H9 (cell line): ENCODE results near the gene CTAGE1. TPM values are rescaled to one million over a fixed set of nuclear protein-coding genes. Genes with fewer than 3 reads are reported as not detected.

Experiments used
- DNase-seq: peaks from one replicate; pipeline ENCODE4 v3.0.0-alpha.2; 2017
- H2AFZ ChIP-seq: one replicate; pipeline ENCODE4 v1.6.1; 2013; ENCODE audit warnings: mild to moderate bottlenecking, low read length, control low read depth, moderate library complexity
- H2AK5ac ChIP-seq: 2 replicates; pipeline ENCODE4 v1.6.1; 2013; ENCODE audit warnings: low read length, control low read depth, mixed read lengths; ENCODE audit not compliant: insufficient read length
- H2BK120ac ChIP-seq: one replicate; pipeline ENCODE4 v1.6.1; 2013; ENCODE audit warnings: low read depth, mild to moderate bottlenecking, low read length, control low read depth, inconsistent platforms; ENCODE audit not compliant: poor library complexity, severe bottlenecking
- H2BK12ac ChIP-seq: 2 replicates; pipeline ENCODE4 v1.6.1; 2013; ENCODE audit warnings: low read length, control low read depth, mixed read lengths, low read depth; ENCODE audit not compliant: insufficient read length
- H2BK15ac ChIP-seq: 2 replicates; pipeline ENCODE4 v1.6.1; 2013; ENCODE audit warnings: low read depth, low read length, control low read depth
- H2BK20ac ChIP-seq: one replicate; pipeline ENCODE4 v1.6.1; 2013; ENCODE audit warnings: low read depth, mild to moderate bottlenecking, low read length, control low read depth, inconsistent platforms; ENCODE audit not compliant: poor library complexity, severe bottlenecking
- H2BK5ac ChIP-seq: 2 replicates; pipeline ENCODE4 v1.6.1; 2013; ENCODE audit warnings: low read length, control low read depth, mixed read lengths; ENCODE audit not compliant: insufficient read length
- H3K14ac ChIP-seq: 2 replicates; pipeline ENCODE4 v1.6.1; 2013; ENCODE audit warnings: low read length, control low read depth; ENCODE audit not compliant: insufficient read depth
- H3K18ac ChIP-seq: 2 replicates; pipeline ENCODE4 v1.6.1; 2013; ENCODE audit warnings: low read depth, mild to moderate bottlenecking, mixed read lengths, low read length, control low read depth; ENCODE audit not compliant: insufficient read length
- H3K23ac ChIP-seq: 2 replicates; pipeline ENCODE4 v1.6.1; 2013; ENCODE audit warnings: low read length, control low read depth, mixed read lengths, low read depth; ENCODE audit not compliant: insufficient read length
- H3K23me2 ChIP-seq: 2 replicates; pipeline ENCODE4 v1.6.1; 2013; ENCODE audit warnings: low read depth, mild to moderate bottlenecking, mixed read lengths, low read length, control low read depth; ENCODE audit not compliant: insufficient read length, poor library complexity, severe bottlenecking
- H3K27ac ChIP-seq: 2 replicates; pipeline ENCODE4 v1.5.1; 2013; ENCODE audit warnings: low read length, control low read depth, mixed read lengths, low read depth; ENCODE audit not compliant: insufficient read length
- H3K27me3 ChIP-seq: 2 replicates; pipeline ENCODE4 v1.6.1; 2013; ENCODE audit warnings: low read length, control low read depth, inconsistent platforms; ENCODE audit not compliant: insufficient read depth
- H3K4ac ChIP-seq: 2 replicates; pipeline ENCODE4 v1.6.1; 2013; ENCODE audit warnings: low read depth, mild to moderate bottlenecking, control low read depth, inconsistent platforms, low read length, moderate library complexity
- H3K4me1 ChIP-seq: 2 replicates; pipeline ENCODE4 v1.6.1; 2013; ENCODE audit warnings: low read length, control low read depth, inconsistent platforms; ENCODE audit not compliant: insufficient read depth
- H3K4me2 ChIP-seq: 2 replicates; pipeline ENCODE4 v1.6.1; 2013; ENCODE audit warnings: low read length, control low read depth, mixed read lengths; ENCODE audit not compliant: insufficient read length, insufficient read depth
- H3K56ac ChIP-seq: 2 replicates; pipeline ENCODE4 v1.6.1; 2013; ENCODE audit warnings: low read depth, mild to moderate bottlenecking, mixed read lengths, low read length, control low read depth; ENCODE audit not compliant: insufficient read length
- H3K79me1 ChIP-seq: 2 replicates; pipeline ENCODE4 v1.6.1; 2013; ENCODE audit warnings: low read depth, mild to moderate bottlenecking, moderate library complexity, low read length, control low read depth, inconsistent platforms; ENCODE audit not compliant: insufficient read depth, poor library complexity, severe bottlenecking
- H3K79me2 ChIP-seq: 2 replicates; pipeline ENCODE4 v1.6.1; 2013; ENCODE audit warnings: low read length, control low read depth, inconsistent platforms; ENCODE audit not compliant: insufficient read depth
- H3K9ac ChIP-seq: 2 replicates; pipeline ENCODE4 v1.6.1; 2013; ENCODE audit warnings: low read length, control low read depth, mixed read lengths; ENCODE audit not compliant: insufficient read length; ENCODE audit errors: extremely low read depth
- H3K9me3 ChIP-seq: one replicate; pipeline ENCODE4 v1.6.1; 2013; ENCODE audit warnings: low read depth, low read length, inconsistent platforms; ENCODE audit not compliant: control insufficient read depth
- H3T11ph ChIP-seq: one replicate; pipeline ENCODE4 v1.6.1; 2013; ENCODE audit warnings: mild to moderate bottlenecking, low read length, control low read depth, inconsistent platforms
- H4K20me1 ChIP-seq: one replicate; pipeline ENCODE4 v1.6.1; 2013; ENCODE audit not compliant: control insufficient read depth, insufficient read length, insufficient read depth
- H4K5ac ChIP-seq: 2 replicates; pipeline ENCODE4 v1.6.1; 2013; ENCODE audit warnings: low read depth, mild to moderate bottlenecking, mixed read lengths, low read length, control low read depth; ENCODE audit not compliant: insufficient read length
- H4K8ac ChIP-seq: replicated peaks from 2 replicates; pipeline ENCODE4 v1.6.1; 2013; ENCODE audit warnings: low read length, control low read depth, mixed read lengths, low read depth; ENCODE audit not compliant: insufficient read length
- H4K91ac ChIP-seq: 2 replicates; pipeline ENCODE4 v1.6.1; 2013; ENCODE audit warnings: low read depth, mild to moderate bottlenecking, moderate library complexity, mixed read lengths, low read length, control low read depth; ENCODE audit not compliant: insufficient read length
- H3K27ac Mint-ChIP-seq, 3 experiments: 2 replicates in 2 of 3; 3 replicates in 1 of 3; pipeline ENCODE4 v1.8.0; 2020 to 2021; ENCODE audit warnings: mixed read lengths in 3 of 3, mild to moderate bottlenecking in 1 of 3, moderate library complexity in 1 of 3
- H3K27me3 Mint-ChIP-seq: 2 replicates; pipeline ENCODE4 v1.8.0; 2021; ENCODE audit warnings: low read depth, mild to moderate bottlenecking, moderate library complexity, mixed read lengths
- H3K36me3 Mint-ChIP-seq, 3 experiments: 2 replicates in 2 of 3; 3 replicates in 1 of 3; pipeline ENCODE4 v1.8.0; 2020 to 2021; ENCODE audit warnings: low read depth in 3 of 3, mixed read lengths in 3 of 3; ENCODE audit not compliant: insufficient read depth in 1 of 3
- H3K4me1 Mint-ChIP-seq, 2 experiments: 2 replicates each; pipeline ENCODE4 v1.8.0; 2020; ENCODE audit warnings: mixed read lengths in 2 of 2
- H3K4me3 Mint-ChIP-seq, 2 experiments: 2 replicates in 1 of 2; 3 replicates in 1 of 2; pipeline ENCODE4 v1.8.0; 2020 to 2021; ENCODE audit warnings: mild to moderate bottlenecking in 2 of 2, mixed read lengths in 2 of 2, moderate library complexity in 1 of 2
- H3K9me3 Mint-ChIP-seq, 2 experiments: 2 replicates in 1 of 2; 3 replicates in 1 of 2; pipeline ENCODE4 v1.8.0; 2020; ENCODE audit warnings: mild to moderate bottlenecking in 2 of 2, mixed read lengths in 2 of 2, moderate library complexity in 1 of 2
- CTCF ChIP-seq: fragments of 200-600 bp; sonication (generic); conservative IDR thresholded peaks from 3 replicates; pipeline ENCODE4 v1.8.0; 2021; ENCODE audit warnings: antibody characterized with exemption, mild to moderate bottlenecking
- WGBS: extraction: QIAGEN DNeasy Blood & Tissue Kit; methylation state at CpG from one replicate; pipeline ENCODE4 v1.1.7; 2013; ENCODE audit warnings: missing lambda C conversion rate, low lambda C conversion rate, mixed read lengths; ENCODE audit not compliant: insufficient read length; ENCODE audit errors: extremely low coverage; 5-methylcytosine and 5-hydroxymethylcytosine counted together
- total RNA-seq: library from RNA; stranded (reverse); gene quantifications from 2 replicates; pipeline ENCODE4 v1.2.1, GENCODE V29; 2021

Gene CTAGE1
- total RNA-seq, 1 experiment from 2014 or later, result not detected

GRCh38 chr18:22452226-22452668, 34.5 kb upstream of the CTAGE1 start:
- H3K79me2 ChIP-seq, result no peaks in the 10 kb centered on the region
- no peaks in the 10 kb centered on the region for H3K79me1 ChIP-seq
- no peak overlapping the region for H3K18ac ChIP-seq
- no peak overlapping the region for H2BK5ac ChIP-seq
- H2AK5ac ChIP-seq, result no peak overlapping the region
- peak overlapping the region; percentile 54 for H3K4me2 ChIP-seq
- H3K4me3 Mint-ChIP-seq, result peak overlapping the region in 1 of 2 experiments; percentile 63; a peak in 2 of 5 replicates
- peaks cover 15 to 34% of the 10 kb centered on the region in 2 experiments for H3K4me1 Mint-ChIP-seq
- no peak overlapping the region for H2BK20ac ChIP-seq
- DNase-seq, result no peak
- H3K9me3 ChIP-seq, result no peaks in the 10 kb centered on the region
- no peak overlapping the region for H2BK12ac ChIP-seq
- H3K27ac Mint-ChIP-seq, result no peak overlapping the region
- H3K23ac ChIP-seq, result no peak overlapping the region
- peaks cover 0 to 16% (median 0%) of the 10 kb centered on the region in 3 experiments; a peak in 3 of 7 replicates for H3K36me3 Mint-ChIP-seq
- H3K9me3 Mint-ChIP-seq, result peaks cover 26 to 28% of the 10 kb centered on the region in 2 experiments
- TF ChIP-seq CTCF, result no peak
- H4K8ac ChIP-seq, result no peak overlapping the region
- H4K20me1 ChIP-seq, result no peaks in the 10 kb centered on the region
- H4K91ac ChIP-seq, result no peak overlapping the region
- no peak overlapping the region for H3K4ac ChIP-seq
- H3K23me2 ChIP-seq, result peaks cover 3% of the 10 kb centered on the region
- H4K5ac ChIP-seq, result no peak overlapping the region
- WGBS, result no CpG with 5 or more reads among the region's 8 CpGs
- H3K56ac ChIP-seq, result no peak overlapping the region
- H3K27ac ChIP-seq, result no peak overlapping the region
- H3K9ac ChIP-seq, result no peak overlapping the region
- no peak overlapping the region for H3K14ac ChIP-seq
- H3K27me3 ChIP-seq, result no peaks in the 10 kb centered on the region; the same call in 1 of the 2 replicates
- H3T11ph ChIP-seq, result no peak overlapping the region
- peaks cover 3% of the 10 kb centered on the region for H3K27me3 Mint-ChIP-seq
- H3K4me1 ChIP-seq, result no peaks in the 10 kb centered on the region; the same call in 1 of the 2 replicates
- no peak overlapping the region for H2BK120ac ChIP-seq
- no peak overlapping the region for H2AFZ ChIP-seq
- no peak overlapping the region for H2BK15ac ChIP-seq
